ENCODE results near the gene OR2AG2. TPM values are rescaled to one million over a fixed set of nuclear protein-coding genes. Genes with fewer than 3 reads are reported as not detected.

OR2AG2 gene
- total RNA-seq, 1 experiment from 2014 or later, result 0.18 TPM

DNA sequence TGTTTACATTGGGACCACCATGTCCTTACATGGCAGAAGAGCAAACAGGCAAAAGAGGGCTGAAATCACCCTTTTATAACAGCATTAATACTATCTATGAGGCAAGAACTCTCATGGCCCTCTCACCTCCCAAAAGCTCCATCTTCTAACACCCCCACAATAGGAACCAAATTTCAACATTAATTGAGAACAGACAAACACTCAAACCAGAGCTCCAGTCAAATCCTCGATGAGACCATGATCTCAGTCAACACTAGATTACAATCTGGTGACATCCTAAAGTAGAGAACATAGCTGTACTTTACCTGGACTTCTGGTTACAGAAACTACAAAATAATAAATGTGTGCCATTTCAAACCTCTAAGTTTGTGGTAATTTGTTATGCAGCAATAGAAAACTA lies 25.1 kb downstream of the OR2AG2 start:
- in situ Hi-C loops (cut with HindIII; ENCODE audit: low pct_unique_long_range_greater_than_20kb, low sequenced_read_pairs) (no loop called here), intact Hi-C loops (cut with micrococcal nuclease; ENCODE audit: unreplicated experiment) (no loop called here)
- DNase-seq (ENCODE audit: low read depth, low spot score) (no peak), ATAC-seq (no peak)
- no TSS peak for BruUV-seq (replicated peaks)
- H3K27me3 ChIP-seq (ENCODE audit: control insufficient read depth, insufficient read depth, low read length), result peaks cover 55% of the 10 kb centered on the region
- no peaks in the 10 kb centered on the region for H3K9me3 ChIP-seq (ENCODE audit: control insufficient read depth, insufficient read depth, low read depth, low read length)
- ChIA-PET CTCF (interaction anchor here (0.7 to 1.0 kb wide), 2 partner anchors 11 to 12 kb away, joined by 3 read pairs; no protein-coding TSS in a partner anchor), POLR2A (interaction anchor here (0.6 kb wide), 1 partner anchor 9 kb away, joined by 3 read pairs; no protein-coding TSS in a partner anchor)
- H3K36me3 ChIP-seq (ENCODE audit: control insufficient read depth, insufficient read depth, low read length), result no peaks in the 10 kb centered on the region
- no peak overlapping the region for H3K4me3 ChIP-seq (ENCODE audit: low read depth in 2 of 2, low read length in 2 of 2)
- H3K27ac ChIP-seq (ENCODE audit: low read length), result no peak overlapping the region
- TF ChIP-seq POLR2AphosphoS5 (IDR thresholded peaks at IDR 0.05; ENCODE audit: low read depth, low read length) (no peak), SIN3A (IDR thresholded peaks at IDR 0.05; ENCODE audit: borderline replicate concordance, insufficient read depth, low read depth, low read length) (no peak), TCF7L2 (IDR thresholded peaks at IDR 0.05; ENCODE audit: low read depth, low read length) (no peak)
- TF ChIP-seq, protein P1, sequence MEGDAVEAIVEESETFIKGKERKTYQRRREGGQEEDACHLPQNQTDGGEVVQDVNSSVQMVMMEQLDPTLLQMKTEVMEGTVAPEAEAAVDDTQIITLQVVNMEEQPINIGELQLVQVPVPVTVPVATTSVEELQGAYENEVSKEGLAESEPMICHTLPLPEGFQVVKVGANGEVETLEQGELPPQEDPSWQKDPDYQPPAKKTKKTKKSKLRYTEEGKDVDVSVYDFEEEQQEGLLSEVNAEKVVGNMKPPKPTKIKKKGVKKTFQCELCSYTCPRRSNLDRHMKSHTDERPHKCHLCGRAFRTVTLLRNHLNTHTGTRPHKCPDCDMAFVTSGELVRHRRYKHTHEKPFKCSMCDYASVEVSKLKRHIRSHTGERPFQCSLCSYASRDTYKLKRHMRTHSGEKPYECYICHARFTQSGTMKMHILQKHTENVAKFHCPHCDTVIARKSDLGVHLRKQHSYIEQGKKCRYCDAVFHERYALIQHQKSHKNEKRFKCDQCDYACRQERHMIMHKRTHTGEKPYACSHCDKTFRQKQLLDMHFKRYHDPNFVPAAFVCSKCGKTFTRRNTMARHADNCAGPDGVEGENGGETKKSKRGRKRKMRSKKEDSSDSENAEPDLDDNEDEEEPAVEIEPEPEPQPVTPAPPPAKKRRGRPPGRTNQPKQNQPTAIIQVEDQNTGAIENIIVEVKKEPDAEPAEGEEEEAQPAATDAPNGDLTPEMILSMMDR (IDR thresholded peaks at IDR 0.05), result no peak
- no peaks in the 10 kb centered on the region for H3K4me1 ChIP-seq (ENCODE audit: control insufficient read depth, insufficient read depth, low read length)

DNA sequence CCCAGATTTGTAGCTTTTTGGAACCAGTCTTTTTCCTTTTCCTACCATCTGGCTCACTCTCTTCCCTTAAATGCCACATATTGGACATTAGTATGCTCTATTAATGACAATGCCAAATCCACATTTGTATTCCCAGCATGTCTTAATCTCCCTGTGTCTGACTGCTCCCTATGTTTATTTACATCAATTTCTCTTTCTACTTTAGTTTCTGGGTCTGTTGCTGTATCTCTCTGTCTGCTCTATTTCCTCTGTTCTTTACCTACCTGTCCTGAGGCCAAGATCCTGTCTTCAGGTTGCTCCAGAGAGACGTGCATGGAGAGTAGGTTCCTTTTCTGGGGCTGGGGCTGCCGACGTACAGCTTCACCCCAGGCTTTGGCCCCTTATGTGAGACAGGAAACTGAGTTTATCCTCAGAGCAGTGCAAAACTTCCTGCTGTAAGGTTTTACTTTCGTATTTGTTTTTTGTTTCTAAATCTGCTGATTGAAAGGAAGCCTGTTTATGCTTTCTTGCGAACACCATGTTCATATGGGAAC lies 25.6 kb downstream of the OR2AG2 start:
- no TSS peak for BruUV-seq (replicated peaks)

More for the DNA sequence above, 25.6 kb downstream of the OR2AG2 start:
- DNase-seq (ENCODE audit: low read depth, low spot score) (no peak), ATAC-seq (no peak)
- Histone ChIP-seq H3K4me1 (ENCODE audit: control insufficient read depth, insufficient read depth, low read length) (no peaks in the 10 kb centered on the region), H3K27me3 (ENCODE audit: control insufficient read depth, insufficient read depth, low read length) (peaks cover 55% of the 10 kb centered on the region), H3K27ac (ENCODE audit: low read length) (no peak overlapping the region), H3K9me3 (ENCODE audit: control insufficient read depth, insufficient read depth, low read depth, low read length) (no peaks in the 10 kb centered on the region), H3K36me3 (ENCODE audit: control insufficient read depth, insufficient read depth, low read length) (no peaks in the 10 kb centered on the region), H3K4me3 (ENCODE audit: low read depth in 2 of 2, low read length in 2 of 2) (no peak overlapping the region)
- ChIA-PET CTCF (interaction anchor here (1.0 kb wide), 1 partner anchor 11 kb away, joined by 3 read pairs; no protein-coding TSS in a partner anchor), POLR2A (no interaction called here)
- no peak for TF ChIP-seq SIN3A (IDR thresholded peaks at IDR 0.05; ENCODE audit: borderline replicate concordance, insufficient read depth, low read depth, low read length)
- no peak for TF ChIP-seq TCF7L2 (IDR thresholded peaks at IDR 0.05; ENCODE audit: low read depth, low read length)
- no peak for TF ChIP-seq POLR2AphosphoS5 (IDR thresholded peaks at IDR 0.05; ENCODE audit: low read depth, low read length)
- TF ChIP-seq, protein P2, sequence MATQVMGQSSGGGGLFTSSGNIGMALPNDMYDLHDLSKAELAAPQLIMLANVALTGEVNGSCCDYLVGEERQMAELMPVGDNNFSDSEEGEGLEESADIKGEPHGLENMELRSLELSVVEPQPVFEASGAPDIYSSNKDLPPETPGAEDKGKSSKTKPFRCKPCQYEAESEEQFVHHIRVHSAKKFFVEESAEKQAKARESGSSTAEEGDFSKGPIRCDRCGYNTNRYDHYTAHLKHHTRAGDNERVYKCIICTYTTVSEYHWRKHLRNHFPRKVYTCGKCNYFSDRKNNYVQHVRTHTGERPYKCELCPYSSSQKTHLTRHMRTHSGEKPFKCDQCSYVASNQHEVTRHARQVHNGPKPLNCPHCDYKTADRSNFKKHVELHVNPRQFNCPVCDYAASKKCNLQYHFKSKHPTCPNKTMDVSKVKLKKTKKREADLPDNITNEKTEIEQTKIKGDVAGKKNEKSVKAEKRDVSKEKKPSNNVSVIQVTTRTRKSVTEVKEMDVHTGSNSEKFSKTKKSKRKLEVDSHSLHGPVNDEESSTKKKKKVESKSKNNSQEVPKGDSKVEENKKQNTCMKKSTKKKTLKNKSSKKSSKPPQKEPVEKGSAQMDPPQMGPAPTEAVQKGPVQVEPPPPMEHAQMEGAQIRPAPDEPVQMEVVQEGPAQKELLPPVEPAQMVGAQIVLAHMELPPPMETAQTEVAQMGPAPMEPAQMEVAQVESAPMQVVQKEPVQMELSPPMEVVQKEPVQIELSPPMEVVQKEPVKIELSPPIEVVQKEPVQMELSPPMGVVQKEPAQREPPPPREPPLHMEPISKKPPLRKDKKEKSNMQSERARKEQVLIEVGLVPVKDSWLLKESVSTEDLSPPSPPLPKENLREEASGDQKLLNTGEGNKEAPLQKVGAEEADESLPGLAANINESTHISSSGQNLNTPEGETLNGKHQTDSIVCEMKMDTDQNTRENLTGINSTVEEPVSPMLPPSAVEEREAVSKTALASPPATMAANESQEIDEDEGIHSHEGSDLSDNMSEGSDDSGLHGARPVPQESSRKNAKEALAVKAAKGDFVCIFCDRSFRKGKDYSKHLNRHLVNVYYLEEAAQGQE (IDR thresholded peaks at IDR 0.05; ENCODE audit: insufficient read depth in 1 of 2, low read depth in 2 of 2, low read length in 1 of 2), result no peak
- intact Hi-C loops (cut with micrococcal nuclease; ENCODE audit: unreplicated experiment), result no loop called here
- in situ Hi-C loops (cut with HindIII; ENCODE audit: low pct_unique_long_range_greater_than_20kb, low sequenced_read_pairs), result no loop called here

Measured in Panc1 (cell line).